Subcutaneous abdominal adipose tissue (tissue), 5 donors: ENCODE data around the gene CFAP57.

Experiments
- H3K27ac ChIP-seq: one replicate; pipeline ENCODE4 v1.7.0; 2013; ENCODE audit warnings: low read depth, mild to moderate bottlenecking, inconsistent platforms, low read length, moderate library complexity
- H3K27me3 ChIP-seq, 5 donors: one replicate each; pipeline ENCODE4 v1.7.0; 2013; ENCODE audit warnings: low read length in 5 of 5, inconsistent platforms in 1 of 5; ENCODE audit not compliant: control insufficient read depth in 5 of 5, insufficient read depth in 4 of 5
- H3K36me3 ChIP-seq, 5 donors: one replicate each; pipeline ENCODE4 v1.7.0; 2013; ENCODE audit warnings: low read length in 5 of 5; ENCODE audit not compliant: control insufficient read depth in 5 of 5, insufficient read depth in 5 of 5
- H3K4me1 ChIP-seq, 5 donors: one replicate each; pipeline ENCODE4 v1.7.0; 2013; ENCODE audit warnings: low read length in 5 of 5, mild to moderate bottlenecking in 3 of 5, moderate library complexity in 1 of 5; ENCODE audit not compliant: control insufficient read depth in 5 of 5, insufficient read depth in 5 of 5
- H3K4me3 ChIP-seq, 5 donors: one replicate each; pipeline ENCODE4 v1.7.0; 2013; ENCODE audit warnings: low read length in 5 of 5, low read depth in 1 of 5
- H3K9ac ChIP-seq, 5 donors: one replicate each; pipeline ENCODE4 v1.7.0; 2013; ENCODE audit warnings: low read length in 5 of 5, mild to moderate bottlenecking in 4 of 5, moderate library complexity in 3 of 5
- H3K9me3 ChIP-seq, 5 donors: one replicate each; pipeline ENCODE4 v1.7.0; 2013; ENCODE audit warnings: low read length in 5 of 5; ENCODE audit not compliant: control insufficient read depth in 5 of 5
- donor health status: healthy.
- donor health status: healthy.
- donor health status: healthy.
- donor health status: healthy.
- donor health status: healthy.

Gene CFAP57

DNA sequence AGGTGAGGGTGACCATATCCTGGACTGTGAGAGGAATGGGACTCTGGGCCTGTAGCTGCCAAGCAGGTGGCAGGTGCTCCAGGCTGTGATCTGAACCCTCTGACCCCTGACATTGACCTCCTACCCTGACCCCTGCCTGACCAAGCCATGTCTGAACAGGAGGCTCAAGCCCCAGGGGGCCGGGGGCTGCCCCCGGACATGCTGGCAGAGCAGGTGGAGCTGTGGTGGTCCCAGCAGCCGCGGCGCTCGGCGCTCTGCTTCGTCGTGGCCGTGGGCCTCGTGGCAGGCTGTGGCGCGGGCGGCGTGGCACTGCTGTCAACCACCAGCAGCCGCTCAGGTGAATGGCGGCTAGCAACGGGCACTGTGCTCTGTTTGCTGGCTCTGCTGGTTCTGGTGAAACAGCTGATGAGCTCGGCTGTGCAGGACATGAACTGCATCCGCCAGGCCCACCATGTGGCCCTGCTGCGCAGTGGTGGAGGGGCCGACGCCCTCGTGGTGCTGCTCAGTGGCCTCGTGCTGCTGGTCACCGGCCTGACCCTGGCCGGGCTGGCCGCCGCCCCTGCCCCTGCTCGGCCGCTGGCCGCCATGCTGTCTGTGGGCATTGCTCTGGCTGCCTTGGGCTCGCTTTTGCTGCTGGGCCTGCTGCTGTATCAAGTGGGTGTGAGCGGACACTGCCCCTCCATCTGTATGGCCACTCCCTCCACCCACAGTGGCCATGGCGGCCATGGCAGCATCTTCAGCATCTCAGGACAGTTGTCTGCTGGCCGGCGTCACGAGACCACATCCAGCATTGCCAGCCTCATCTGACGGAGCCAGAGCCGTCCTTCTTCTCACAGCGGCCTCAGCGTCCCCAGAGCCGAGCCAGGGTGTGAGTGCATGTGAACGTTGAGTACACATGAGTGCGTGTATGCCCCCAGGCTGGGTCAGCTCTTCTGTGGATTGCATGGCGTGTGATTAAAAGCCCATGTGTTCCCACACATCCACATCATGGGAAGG lies 100.7 kb downstream of the CFAP57 start:
- Histone ChIP-seq H3K4me3 (no peak overlapping the region), H3K27me3 (peaks cover 0 to 7% (median 0%) of the 10 kb centered on the region in 5 donors), H3K36me3 (no peaks in the 10 kb centered on the region), H3K4me1 (peaks cover 0 to 25% (median 12%) of the 10 kb centered on the region in 5 donors), H3K9me3 (no peaks in the 10 kb centered on the region), H3K27ac (no peak overlapping the region), H3K9ac (no peak overlapping the region)

DNA sequence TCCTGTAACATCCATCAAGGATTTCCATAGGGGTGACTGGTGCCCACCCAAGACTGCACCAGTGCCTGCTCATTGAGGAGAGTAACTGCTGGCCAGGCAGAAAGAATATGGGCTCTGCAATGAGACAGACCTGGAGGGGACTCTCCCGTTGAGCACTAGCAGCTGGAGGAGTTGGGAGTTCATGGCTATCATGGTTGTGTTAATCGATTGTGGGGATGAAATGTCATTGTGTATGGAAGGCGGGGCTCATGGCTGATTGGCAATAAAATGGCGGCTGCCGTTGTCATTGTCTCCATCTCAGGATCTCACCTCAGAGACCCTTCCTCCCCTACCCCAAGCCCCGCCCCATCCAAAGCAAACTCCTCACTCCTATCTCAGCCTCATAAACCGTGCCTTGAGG lies 101.6 kb downstream of the CFAP57 start:
- H3K4me3 ChIP-seq, result no peak overlapping the region
- no peaks in the 10 kb centered on the region for H3K9me3 ChIP-seq
- H3K36me3 ChIP-seq, result no peaks in the 10 kb centered on the region
- no peak overlapping the region for H3K9ac ChIP-seq
- no peak overlapping the region for H3K27ac ChIP-seq
- peaks cover 0 to 25% (median 12%) of the 10 kb centered on the region in 5 donors for H3K4me1 ChIP-seq
- H3K27me3 ChIP-seq, result peaks cover 0 to 7% (median 0%) of the 10 kb centered on the region in 5 donors

GRCh38 chr1:43274125-43274803 lies 102.1 kb downstream of the CFAP57 start:
- Histone ChIP-seq H3K36me3 (no peaks in the 10 kb centered on the region), H3K27me3 (peaks cover 0 to 7% (median 0%) of the 10 kb centered on the region in 5 donors), H3K9ac (no peak overlapping the region), H3K4me3 (peak overlapping the region in 2 of 5 donors; percentile 14 to 26), H3K9me3 (no peaks in the 10 kb centered on the region), H3K4me1 (peaks cover 0 to 25% (median 12%) of the 10 kb centered on the region in 5 donors), H3K27ac (no peak overlapping the region)

- H3K36me3 ChIP-seq, result no peaks in the 10 kb centered on the region
- no peaks in the 10 kb centered on the region for H3K9me3 ChIP-seq
- H3K4me1 ChIP-seq, result peaks cover 0 to 25% (median 12%) of the 10 kb centered on the region in 5 donors
- H3K4me3 ChIP-seq, result no peak overlapping the region
- no peak overlapping the region for H3K27ac ChIP-seq
- H3K27me3 ChIP-seq, result peaks cover 0 to 7% (median 0%) of the 10 kb centered on the region in 5 donors
- no peak overlapping the region for H3K9ac ChIP-seq
These were observed 102.7 kb downstream of the CFAP57 start for GRCh38 chr1:43274804-43275180.

GRCh38 chr1:43275826-43276620 lies 103.9 kb downstream of the CFAP57 start:
- no peaks in the 10 kb centered on the region for H3K27me3 ChIP-seq
- H3K9ac ChIP-seq, result no peak overlapping the region
- no peak overlapping the region for H3K27ac ChIP-seq

DNA sequence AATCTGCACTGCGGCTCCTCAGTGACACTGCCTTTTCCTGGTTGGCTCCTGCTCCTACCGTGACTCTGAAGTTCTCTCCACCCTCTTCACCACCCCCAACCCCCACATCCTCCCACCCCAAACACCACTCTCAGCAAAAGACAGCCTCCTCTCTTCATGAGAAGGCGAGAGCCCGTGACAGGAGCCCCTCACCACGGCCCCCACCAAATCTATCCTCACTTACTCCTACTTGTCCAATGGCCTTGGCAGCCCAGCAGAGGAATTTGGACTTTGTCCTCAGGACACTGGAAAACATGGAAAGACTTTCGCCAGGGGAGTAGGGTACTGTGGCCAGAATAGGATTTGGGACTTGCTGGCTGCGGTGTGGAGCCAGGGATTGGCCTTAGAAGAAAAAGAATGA lies 104.5 kb downstream of the CFAP57 start:
- Histone ChIP-seq H3K27ac (no peak overlapping the region), H3K27me3 (no peaks in the 10 kb centered on the region)

More at GRCh38 chr1:43275826-43276620, 103.9 kb downstream of the CFAP57 start:
- H3K4me1 ChIP-seq, result peaks cover 0 to 21% (median 18%) of the 10 kb centered on the region in 5 donors
- H3K4me3 ChIP-seq, result no peak overlapping the region
- H3K36me3 ChIP-seq, result no peaks in the 10 kb centered on the region
- H3K9me3 ChIP-seq, result no peaks in the 10 kb centered on the region

GRCh38 chr1:43277116-43277876 lies 105.2 kb downstream of the CFAP57 start:
- no peak overlapping the region for H3K27ac ChIP-seq
- H3K9me3 ChIP-seq, result no peaks in the 10 kb centered on the region
- H3K36me3 ChIP-seq, result no peaks in the 10 kb centered on the region
- no peaks in the 10 kb centered on the region for H3K27me3 ChIP-seq
- peaks cover 0 to 22% (median 18%) of the 10 kb centered on the region in 5 donors for H3K4me1 ChIP-seq
- no peak overlapping the region for H3K9ac ChIP-seq
- no peak overlapping the region for H3K4me3 ChIP-seq

More for the DNA sequence above, 104.5 kb downstream of the CFAP57 start:
- no peaks in the 10 kb centered on the region for H3K36me3 ChIP-seq
- H3K9ac ChIP-seq, result no peak overlapping the region
- peaks cover 0 to 22% (median 18%) of the 10 kb centered on the region in 5 donors for H3K4me1 ChIP-seq
- peak overlapping the region in 1 of 5 donors; percentile 13 for H3K4me3 ChIP-seq
- H3K9me3 ChIP-seq, result no peaks in the 10 kb centered on the region

GRCh38 chr1:43279161-43279560 lies 107.0 kb downstream of the CFAP57 start:
- H3K4me3 ChIP-seq, result no peak overlapping the region
- H3K9ac ChIP-seq, result no peak overlapping the region
- no peaks in the 10 kb centered on the region for H3K27me3 ChIP-seq
- no peaks in the 10 kb centered on the region for H3K36me3 ChIP-seq
- H3K4me1 ChIP-seq, result peaks cover 0 to 20% (median 17%) of the 10 kb centered on the region in 5 donors
- no peaks in the 10 kb centered on the region for H3K9me3 ChIP-seq
- no peak overlapping the region for H3K27ac ChIP-seq

DNA sequence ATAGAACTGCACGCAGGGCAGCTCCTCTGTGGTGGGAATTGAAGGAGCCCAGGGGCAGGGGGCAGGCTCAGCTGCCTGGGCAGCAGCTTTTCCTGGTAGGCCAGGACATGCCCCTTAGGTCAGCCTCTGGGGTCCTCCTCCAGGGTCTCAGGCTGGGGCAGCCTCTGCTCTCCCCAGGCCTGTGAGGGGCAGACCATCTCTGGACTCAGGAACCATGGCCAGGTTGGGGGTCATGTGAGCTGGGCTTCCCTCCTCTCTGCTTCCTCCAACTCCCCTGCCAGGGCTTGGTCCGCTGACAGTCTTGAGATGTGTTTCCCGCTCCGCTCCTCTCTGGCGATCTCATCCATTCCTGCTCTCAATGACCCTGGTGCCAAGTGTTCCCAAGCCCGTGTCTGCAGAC lies 107.5 kb downstream of the CFAP57 start:
- Histone ChIP-seq H3K27me3 (no peaks in the 10 kb centered on the region), H3K4me1 (peaks cover 0 to 15% (median 12%) of the 10 kb centered on the region in 5 donors), H3K36me3 (no peaks in the 10 kb centered on the region), H3K4me3 (no peak overlapping the region), H3K9me3 (no peaks in the 10 kb centered on the region), H3K27ac (no peak overlapping the region), H3K9ac (no peak overlapping the region)
